ENCODE data around the gene KRTAP4-11.
"Not testable (repeated sequence)": the region's sequence is repeated elsewhere in the genome, so short reads cannot be mapped to it uniquely, and the experiment has no call there.

Gene KRTAP4-11

DNA sequence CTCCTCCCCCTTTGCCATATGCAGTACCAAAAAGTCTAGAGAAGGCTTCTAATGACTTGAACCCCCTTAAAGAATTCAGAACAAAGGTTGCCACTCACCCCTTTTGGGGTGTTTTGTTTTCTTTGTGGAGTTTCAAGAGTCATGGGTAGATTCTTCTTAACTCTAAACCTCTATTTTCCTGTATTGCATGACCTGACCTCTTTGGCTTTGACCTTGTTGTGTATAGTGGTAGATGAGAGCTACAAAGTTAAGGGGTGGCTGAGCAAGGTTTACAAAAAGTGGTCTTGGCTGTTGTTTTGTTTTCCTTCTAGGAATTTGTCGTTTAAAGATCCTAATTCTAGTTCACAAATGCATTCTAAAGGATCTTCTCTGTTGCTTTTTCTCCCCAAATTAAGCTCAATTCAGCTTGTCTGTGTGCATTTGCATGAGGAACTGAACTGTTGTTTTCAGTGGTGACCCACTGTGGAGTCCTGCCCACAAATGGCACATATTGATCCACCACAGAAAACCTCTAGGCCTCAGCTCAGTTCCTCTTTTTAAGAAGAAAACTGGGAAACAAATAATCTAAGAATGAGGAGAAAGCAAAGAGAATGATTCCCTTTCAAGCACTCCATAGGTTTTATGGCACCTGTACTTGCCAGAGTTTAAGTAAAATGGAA lies 9.3 kb downstream of the KRTAP4-11 start:
- H4K91ac ChIP-seq (ENCODE audit: low read depth, low read length, poor library complexity); H3K4ac ChIP-seq (ENCODE audit: low read length); H3K27ac ChIP-seq (replicated peaks; ENCODE audit: low read length); H2BK5ac ChIP-seq (ENCODE audit: low read length); H3K18ac ChIP-seq (ENCODE audit: low read length); H3K27me3 ChIP-seq (ENCODE audit: control insufficient read depth in 3 of 3, insufficient read depth in 3 of 3, low read depth in 1 of 3, low read length in 3 of 3); H3K4me2 ChIP-seq (ENCODE audit: insufficient read depth, low read length, poor library complexity, severe bottlenecking); H3K4me1 ChIP-seq (ENCODE audit: control insufficient read depth in 2 of 2, insufficient read depth in 1 of 2, low read depth in 1 of 2, low read length in 2 of 2); H2BK12ac ChIP-seq (ENCODE audit: low read length); H4K8ac ChIP-seq (ENCODE audit: low read depth, low read length); H2BK15ac ChIP-seq (ENCODE audit: low read length); H3K9ac ChIP-seq (ENCODE audit: low read depth, low read length, poor library complexity); H3K79me1 ChIP-seq (ENCODE audit: low read depth, low read length); H3K4me3 ChIP-seq (ENCODE audit: low read length in 2 of 2); H3K23ac ChIP-seq (ENCODE audit: low read depth, low read length, poor library complexity); H2AFZ ChIP-seq (ENCODE audit: low read length); H3K36me3 ChIP-seq (replicated peaks in 1 of 2; ENCODE audit: control insufficient read depth in 2 of 2, insufficient read depth in 2 of 2, low read length in 2 of 2); DNase-seq (ENCODE audit: low spot score); H2BK120ac ChIP-seq (ENCODE audit: low read depth, low read length); H3K14ac ChIP-seq (ENCODE audit: low read length); H3K9me3 ChIP-seq (replicated peaks in 1 of 2; ENCODE audit: control insufficient read depth in 2 of 2, insufficient read depth in 1 of 2, low read depth in 1 of 2, low read length in 2 of 2); H2AK5ac ChIP-seq (ENCODE audit: low read depth, low read length): not testable (repeated sequence)
- WGBS, 2 donors (ENCODE audit: extremely low coverage in 2 of 2, insufficient read length in 2 of 2, insufficient replicate concordance in 1 of 2), result no CpG with 5 or more reads among the region's 1 CpG

DNA sequence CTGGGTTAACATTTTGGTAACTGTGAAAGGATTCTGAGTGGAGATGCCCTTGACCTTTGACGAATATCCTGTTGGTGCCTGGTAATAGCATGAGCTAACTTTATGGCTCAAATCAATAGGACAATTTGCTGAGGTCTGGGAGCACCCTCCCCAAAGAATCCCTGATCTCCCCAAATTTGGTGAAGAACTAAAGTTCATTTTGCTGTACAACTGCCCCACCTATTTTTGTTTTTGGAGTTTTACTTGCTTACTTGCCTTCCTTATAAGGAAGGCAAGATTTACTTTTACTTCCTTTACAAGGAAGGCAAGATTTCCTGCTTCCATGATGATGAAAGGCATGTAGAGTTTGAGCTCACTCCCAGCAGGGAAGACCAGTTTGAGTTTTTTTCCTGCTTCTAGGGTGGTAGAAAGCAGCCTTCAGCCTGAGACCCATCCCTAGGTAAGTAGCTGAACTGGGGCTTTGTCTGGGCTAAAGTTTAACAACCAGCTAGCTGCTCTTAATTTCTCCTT lies 10.2 kb downstream of the KRTAP4-11 start:
- WGBS, 2 donors (ENCODE audit: extremely low coverage in 2 of 2, insufficient read length in 2 of 2, insufficient replicate concordance in 1 of 2), result no CpG with 5 or more reads among the region's 1 CpG
- no peak for DNase-seq (ENCODE audit: low spot score)
- no peak overlapping the region for H3K23ac ChIP-seq (ENCODE audit: low read depth, low read length, poor library complexity)
- no peak overlapping the region for H3K18ac ChIP-seq (ENCODE audit: low read length)
- no peak overlapping the region for H3K4me2 ChIP-seq (ENCODE audit: insufficient read depth, low read length, poor library complexity, severe bottlenecking)
- no peaks in the 10 kb centered on the region for H3K4me1 ChIP-seq (ENCODE audit: control insufficient read depth in 2 of 2, insufficient read depth in 1 of 2, low read depth in 1 of 2, low read length in 2 of 2)
- no peaks in the 10 kb centered on the region for H3K79me1 ChIP-seq (ENCODE audit: low read depth, low read length)
- no peak overlapping the region for H2AFZ ChIP-seq (ENCODE audit: low read length)
- no peaks in the 10 kb centered on the region for H3K9me3 ChIP-seq (replicated peaks in 1 of 2; ENCODE audit: control insufficient read depth in 2 of 2, insufficient read depth in 1 of 2, low read depth in 1 of 2, low read length in 2 of 2)
- H4K8ac ChIP-seq (ENCODE audit: low read depth, low read length), result no peak overlapping the region
- H3K27ac ChIP-seq (replicated peaks; ENCODE audit: low read length), result no peak overlapping the region
- no peak overlapping the region for H3K14ac ChIP-seq (ENCODE audit: low read length)
- no peak overlapping the region for H2BK15ac ChIP-seq (ENCODE audit: low read length)
- H2BK12ac ChIP-seq (ENCODE audit: low read length), result no peak overlapping the region
- no peak overlapping the region for H3K4me3 ChIP-seq (ENCODE audit: low read length in 2 of 2)
- no peak overlapping the region for H3K4ac ChIP-seq (ENCODE audit: low read length)
- H3K9ac ChIP-seq (ENCODE audit: low read depth, low read length, poor library complexity), result no peak overlapping the region
- H2AK5ac ChIP-seq (ENCODE audit: low read depth, low read length), result no peak overlapping the region
- H3K27me3 ChIP-seq (ENCODE audit: control insufficient read depth in 3 of 3, insufficient read depth in 3 of 3, low read depth in 1 of 3, low read length in 3 of 3), result no peaks in the 10 kb centered on the region
- H4K91ac ChIP-seq (ENCODE audit: low read depth, low read length, poor library complexity), result no peak overlapping the region
- H2BK120ac ChIP-seq (ENCODE audit: low read depth, low read length), result no peak overlapping the region
- H3K36me3 ChIP-seq (replicated peaks in 1 of 2; ENCODE audit: control insufficient read depth in 2 of 2, insufficient read depth in 2 of 2, low read length in 2 of 2), result no peaks in the 10 kb centered on the region
- no peak overlapping the region for H2BK5ac ChIP-seq (ENCODE audit: low read length)

DNA sequence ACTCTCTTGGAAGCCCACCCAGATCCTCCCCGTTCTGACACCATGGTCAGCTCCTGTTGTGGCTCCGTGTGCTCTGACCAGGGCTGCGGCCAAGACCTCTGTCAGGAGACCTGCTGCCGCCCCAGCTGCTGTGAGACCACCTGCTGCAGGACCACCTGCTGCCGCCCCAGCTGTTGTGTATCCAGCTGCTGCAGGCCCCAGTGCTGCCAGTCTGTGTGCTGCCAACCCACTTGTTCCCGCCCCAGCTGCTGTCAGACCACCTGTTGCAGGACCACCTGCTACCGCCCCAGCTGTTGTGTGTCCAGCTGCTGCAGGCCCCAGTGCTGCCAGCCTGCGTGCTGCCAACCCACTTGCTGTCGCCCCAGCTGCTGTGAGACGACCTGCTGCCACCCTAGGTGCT lies 12.8 kb downstream of the KRTAP4-11 start, which contains the start of gene KRTAP4-9:
KRTAP4-9 (plus strand) TSS at position 43 of the 400 bp plus-strand sequence; CDS start at position 43, 0 bp downstream.
- H3K9ac ChIP-seq (ENCODE audit: low read depth, low read length, poor library complexity); H2BK120ac ChIP-seq (ENCODE audit: low read depth, low read length); H2BK15ac ChIP-seq (ENCODE audit: low read length); H4K8ac ChIP-seq (ENCODE audit: low read depth, low read length); H3K18ac ChIP-seq (ENCODE audit: low read length); H2BK5ac ChIP-seq (ENCODE audit: low read length); H3K79me1 ChIP-seq (ENCODE audit: low read depth, low read length); H3K9me3 ChIP-seq (replicated peaks in 1 of 2; ENCODE audit: control insufficient read depth in 2 of 2, insufficient read depth in 1 of 2, low read depth in 1 of 2, low read length in 2 of 2); H3K4ac ChIP-seq (ENCODE audit: low read length); H3K23ac ChIP-seq (ENCODE audit: low read depth, low read length, poor library complexity); H3K27me3 ChIP-seq (ENCODE audit: control insufficient read depth in 3 of 3, insufficient read depth in 3 of 3, low read depth in 1 of 3, low read length in 3 of 3); DNase-seq (ENCODE audit: low spot score); H3K4me3 ChIP-seq (ENCODE audit: low read length in 2 of 2); H3K4me1 ChIP-seq (ENCODE audit: control insufficient read depth in 2 of 2, insufficient read depth in 1 of 2, low read depth in 1 of 2, low read length in 2 of 2); H3K14ac ChIP-seq (ENCODE audit: low read length); H4K91ac ChIP-seq (ENCODE audit: low read depth, low read length, poor library complexity); H3K27ac ChIP-seq (replicated peaks; ENCODE audit: low read length); H3K36me3 ChIP-seq (replicated peaks in 1 of 2; ENCODE audit: control insufficient read depth in 2 of 2, insufficient read depth in 2 of 2, low read length in 2 of 2); H3K4me2 ChIP-seq (ENCODE audit: insufficient read depth, low read length, poor library complexity, severe bottlenecking); H2AFZ ChIP-seq (ENCODE audit: low read length); H2AK5ac ChIP-seq (ENCODE audit: low read depth, low read length); H2BK12ac ChIP-seq (ENCODE audit: low read length): not testable (repeated sequence)
- WGBS, 2 donors (ENCODE audit: extremely low coverage in 2 of 2, insufficient read length in 2 of 2, insufficient replicate concordance in 1 of 2), result no CpG with 5 or more reads among the region's 10 CpGs

DNA sequence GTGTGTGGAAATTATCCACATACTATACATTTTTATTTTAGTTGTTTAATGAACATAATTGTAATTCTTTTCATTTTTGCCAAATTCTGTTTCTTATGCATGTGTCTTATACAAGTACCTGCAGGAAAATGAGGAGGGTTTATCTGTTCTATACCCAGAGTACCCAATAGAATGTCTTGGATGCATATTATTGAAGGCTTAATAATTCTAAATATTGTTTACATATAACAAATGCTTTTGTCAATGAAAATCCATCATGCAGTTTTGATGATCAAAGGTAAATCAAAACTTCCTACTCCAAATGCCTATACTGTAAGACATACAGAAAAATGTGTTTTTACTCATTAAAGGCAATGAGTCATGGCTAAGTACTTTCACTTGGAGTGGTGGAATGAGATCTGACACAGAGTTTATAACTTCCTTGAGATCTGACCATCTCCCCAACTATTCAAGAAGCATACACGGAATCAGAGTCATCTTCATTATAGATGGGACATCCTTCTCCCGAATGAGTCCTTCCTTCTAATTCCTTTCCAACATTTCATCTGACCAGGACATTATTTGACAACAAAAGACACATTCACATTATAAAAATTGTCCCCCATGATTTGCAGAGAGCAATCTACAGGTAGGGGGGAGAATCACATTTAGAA lies 13.7 kb downstream of the KRTAP4-11 start:
- not testable (repeated sequence) for H2BK5ac ChIP-seq (ENCODE audit: low read length); H3K23ac ChIP-seq (ENCODE audit: low read depth, low read length, poor library complexity); H3K36me3 ChIP-seq (replicated peaks in 1 of 2; ENCODE audit: control insufficient read depth in 2 of 2, insufficient read depth in 2 of 2, low read length in 2 of 2); DNase-seq (ENCODE audit: low spot score); H3K4me1 ChIP-seq (ENCODE audit: control insufficient read depth in 2 of 2, insufficient read depth in 1 of 2, low read depth in 1 of 2, low read length in 2 of 2); H2AK5ac ChIP-seq (ENCODE audit: low read depth, low read length); H4K91ac ChIP-seq (ENCODE audit: low read depth, low read length, poor library complexity); H3K4ac ChIP-seq (ENCODE audit: low read length); H3K27me3 ChIP-seq (ENCODE audit: control insufficient read depth in 3 of 3, insufficient read depth in 3 of 3, low read depth in 1 of 3, low read length in 3 of 3); H3K4me2 ChIP-seq (ENCODE audit: insufficient read depth, low read length, poor library complexity, severe bottlenecking); H3K79me1 ChIP-seq (ENCODE audit: low read depth, low read length); H3K4me3 ChIP-seq (ENCODE audit: low read length in 2 of 2); H2BK120ac ChIP-seq (ENCODE audit: low read depth, low read length); H2AFZ ChIP-seq (ENCODE audit: low read length); H3K18ac ChIP-seq (ENCODE audit: low read length); H3K9ac ChIP-seq (ENCODE audit: low read depth, low read length, poor library complexity); H4K8ac ChIP-seq (ENCODE audit: low read depth, low read length); H3K14ac ChIP-seq (ENCODE audit: low read length); H2BK12ac ChIP-seq (ENCODE audit: low read length); H3K9me3 ChIP-seq (replicated peaks in 1 of 2; ENCODE audit: control insufficient read depth in 2 of 2, insufficient read depth in 1 of 2, low read depth in 1 of 2, low read length in 2 of 2); H3K27ac ChIP-seq (replicated peaks; ENCODE audit: low read length); H2BK15ac ChIP-seq (ENCODE audit: low read length)
- no CpG with 5 or more reads among the region's 2 CpGs for WGBS, 2 donors (ENCODE audit: extremely low coverage in 2 of 2, insufficient read length in 2 of 2, insufficient replicate concordance in 1 of 2)
